Measurements from ENCODE around the gene GPR153. TPM values are rescaled to one million over a fixed set of nuclear protein-coding genes. Genes with fewer than 3 reads are reported as not detected.
A peak's percentile ranks its signal among the peaks of the same experiment; 100 is the strongest.

Gene GPR153
- total RNA-seq, 1 experiment from 2014 or later: 98.7 TPM

DNA sequence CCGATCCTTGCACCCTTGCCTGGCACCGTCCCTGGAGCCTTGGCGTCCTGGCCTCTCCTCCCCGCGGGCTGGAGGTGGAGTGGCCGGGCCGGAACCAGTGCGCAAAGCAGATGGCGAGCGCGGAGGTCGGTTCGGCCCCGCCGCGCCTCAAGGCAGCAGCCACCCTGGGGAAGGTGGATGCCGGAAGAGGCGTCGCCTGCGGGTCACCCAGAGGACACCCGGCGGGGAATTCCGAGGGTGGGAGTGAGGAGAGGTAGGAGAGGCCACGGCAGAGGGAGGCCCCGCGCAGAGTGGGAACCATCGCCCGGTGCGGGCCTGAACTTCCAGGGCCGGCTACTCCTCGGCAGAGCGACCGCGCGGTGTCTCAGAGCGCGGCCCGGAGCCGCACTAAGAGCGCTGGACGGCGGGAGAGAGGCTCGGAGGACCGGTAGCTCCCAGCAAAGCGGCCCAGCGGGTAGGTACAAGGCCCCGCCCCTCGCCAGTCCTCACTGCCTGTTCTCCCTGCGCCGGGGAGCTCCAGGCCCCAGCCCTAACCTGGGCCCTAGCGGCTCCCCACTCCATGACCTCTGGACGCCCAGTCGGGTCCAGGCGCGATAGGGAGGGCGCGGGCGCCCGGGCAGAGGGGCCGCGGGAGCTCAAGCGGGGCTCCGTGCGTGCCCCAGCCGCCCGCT is 54.9 kb downstream of the GPR153 start, which contains the start of gene RNF207:
Gene RNF207 (plus strand): TSS at position 271 of the 671 bp plus-strand sequence. CDS start 417 bp downstream, outside the sequence.
- Histone ChIP-seq H3K36me3 (ENCODE audit: low read depth, low read length) (peaks cover 17% of the 10 kb centered on the region), H3K27ac (ENCODE audit: low read length) (peak within 1 kb of the TSS; percentile 81), H3K4me3 (ENCODE audit: low read length) (peak within 1 kb of the TSS; percentile 79), H3F3A (ENCODE audit: low read length, unreplicated experiment) (no peaks in the 10 kb centered on the region), H3K9ac (ENCODE audit: low read length) (peak within 1 kb of the TSS; percentile 89), H3K27me3 (ENCODE audit: low read length) (no peaks in the 10 kb centered on the region), H3K4me1 (ENCODE audit: insufficient read depth, low read length) (peaks cover 14% of the 10 kb centered on the region; the same call in 1 of the 2 replicates), H3K9me3 (ENCODE audit: low read length) (no peaks in the 10 kb centered on the region), H4K20me1 (ENCODE audit: low read length) (no peaks in the 10 kb centered on the region), H2AFZ (ENCODE audit: low read length) (peak within 1 kb of the TSS; percentile 81), H3K4me2 (ENCODE audit: low read length) (peak within 1 kb of the TSS; percentile 89), H3K9me2 (replicated peaks; ENCODE audit: low read length) (no peaks in the 10 kb centered on the region), H3K79me2 (ENCODE audit: low read length) (peaks cover 34% of the 10 kb centered on the region)
- ChIA-PET CTCF (interaction anchor here (0.5 to 1.1 kb wide), 5 partner anchors 14 to 138 kb away, joined by 3 to 7 read pairs (median 4); no protein-coding TSS in a partner anchor), POLR2A (ENCODE audit: unreplicated experiment) (interaction anchor here (0.5 to 1.1 kb wide), 4 partner anchors 14 to 248 kb away, joined by 3 to 7 read pairs (median 3); no protein-coding TSS in a partner anchor)
- peak; percentile 69 for ATAC-seq
- TF ChIP-seq EZH2phosphoT487 (IDR thresholded peaks at IDR 0.05; ENCODE audit: borderline replicate concordance, low read length): no peak
- TF ChIP-seq, protein P1, sequence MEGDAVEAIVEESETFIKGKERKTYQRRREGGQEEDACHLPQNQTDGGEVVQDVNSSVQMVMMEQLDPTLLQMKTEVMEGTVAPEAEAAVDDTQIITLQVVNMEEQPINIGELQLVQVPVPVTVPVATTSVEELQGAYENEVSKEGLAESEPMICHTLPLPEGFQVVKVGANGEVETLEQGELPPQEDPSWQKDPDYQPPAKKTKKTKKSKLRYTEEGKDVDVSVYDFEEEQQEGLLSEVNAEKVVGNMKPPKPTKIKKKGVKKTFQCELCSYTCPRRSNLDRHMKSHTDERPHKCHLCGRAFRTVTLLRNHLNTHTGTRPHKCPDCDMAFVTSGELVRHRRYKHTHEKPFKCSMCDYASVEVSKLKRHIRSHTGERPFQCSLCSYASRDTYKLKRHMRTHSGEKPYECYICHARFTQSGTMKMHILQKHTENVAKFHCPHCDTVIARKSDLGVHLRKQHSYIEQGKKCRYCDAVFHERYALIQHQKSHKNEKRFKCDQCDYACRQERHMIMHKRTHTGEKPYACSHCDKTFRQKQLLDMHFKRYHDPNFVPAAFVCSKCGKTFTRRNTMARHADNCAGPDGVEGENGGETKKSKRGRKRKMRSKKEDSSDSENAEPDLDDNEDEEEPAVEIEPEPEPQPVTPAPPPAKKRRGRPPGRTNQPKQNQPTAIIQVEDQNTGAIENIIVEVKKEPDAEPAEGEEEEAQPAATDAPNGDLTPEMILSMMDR (conservative IDR thresholded peaks at IDR 0.05; ENCODE audit: low read depth, low read length): no peak
- no peak for TF ChIP-seq EZH2 (IDR thresholded peaks at IDR 0.05; ENCODE audit: low read length, unreplicated experiment)
- no TSS peak for BruUV-seq (replicated peaks)
- DNase-seq: peak; percentile 95
- intact Hi-C loops (cut with micrococcal nuclease): loop anchor here (1.0 to 5.0 kb wide), 3 partner anchors 28 to 96 kb away; no protein-coding TSS in a partner anchor

DNA sequence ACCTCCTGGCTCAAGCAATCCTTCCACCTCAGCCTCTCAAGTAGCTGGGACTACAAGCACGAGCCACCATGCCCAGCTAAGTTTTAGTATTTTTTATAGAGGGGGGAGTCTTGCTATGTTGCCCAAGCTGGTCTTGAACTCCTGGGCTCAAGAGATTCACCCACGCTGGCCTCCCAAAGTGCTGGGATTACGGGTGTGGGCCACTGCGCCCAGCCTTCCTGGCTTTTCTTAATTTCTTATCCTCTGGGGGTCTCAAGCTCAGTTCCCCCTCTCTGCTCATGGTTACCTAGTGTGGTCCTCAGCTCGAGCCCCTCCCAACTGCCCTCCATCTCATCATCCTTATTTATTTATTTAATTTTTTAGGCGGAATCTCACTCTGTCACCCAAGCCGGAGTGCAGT is 58.6 kb downstream of the GPR153 start:
- Histone ChIP-seq H3K27ac (ENCODE audit: low read length) (no peak overlapping the region), H3K4me2 (ENCODE audit: low read length) (no peak overlapping the region), H2AFZ (ENCODE audit: low read length) (no peak overlapping the region), H3K9me3 (ENCODE audit: low read length) (no peaks in the 10 kb centered on the region), H3K9ac (ENCODE audit: low read length) (no peak overlapping the region), H3K4me3 (ENCODE audit: low read length) (no peak overlapping the region), H3K36me3 (ENCODE audit: low read depth, low read length) (peaks cover 6% of the 10 kb centered on the region), H3K27me3 (ENCODE audit: low read length) (no peaks in the 10 kb centered on the region), H4K20me1 (ENCODE audit: low read length) (peaks cover 15% of the 10 kb centered on the region), H3F3A (ENCODE audit: low read length, unreplicated experiment) (no peaks in the 10 kb centered on the region), H3K4me1 (ENCODE audit: insufficient read depth, low read length) (peaks cover 28% of the 10 kb centered on the region), H3K79me2 (ENCODE audit: low read length) (peaks cover 49% of the 10 kb centered on the region), H3K9me2 (replicated peaks; ENCODE audit: low read length) (no peaks in the 10 kb centered on the region)
- ATAC-seq: no peak
- BruUV-seq (replicated peaks): no TSS peak
- ChIA-PET CTCF (interaction anchor here (0.6 to 0.7 kb wide), 2 partner anchors 38 to 120 kb away, joined by 3 to 5 read pairs; no protein-coding TSS in a partner anchor), POLR2A (ENCODE audit: unreplicated experiment) (interaction anchor here (0.6 kb wide), 1 partner anchor 191 kb away, joined by 3 read pairs; the partner anchor contains the start of gene ACOT7)
- no peak for DNase-seq
- no peak for TF ChIP-seq EZH2 (IDR thresholded peaks at IDR 0.05; ENCODE audit: low read length, unreplicated experiment)
- intact Hi-C loops (cut with micrococcal nuclease): no loop called here

DNA sequence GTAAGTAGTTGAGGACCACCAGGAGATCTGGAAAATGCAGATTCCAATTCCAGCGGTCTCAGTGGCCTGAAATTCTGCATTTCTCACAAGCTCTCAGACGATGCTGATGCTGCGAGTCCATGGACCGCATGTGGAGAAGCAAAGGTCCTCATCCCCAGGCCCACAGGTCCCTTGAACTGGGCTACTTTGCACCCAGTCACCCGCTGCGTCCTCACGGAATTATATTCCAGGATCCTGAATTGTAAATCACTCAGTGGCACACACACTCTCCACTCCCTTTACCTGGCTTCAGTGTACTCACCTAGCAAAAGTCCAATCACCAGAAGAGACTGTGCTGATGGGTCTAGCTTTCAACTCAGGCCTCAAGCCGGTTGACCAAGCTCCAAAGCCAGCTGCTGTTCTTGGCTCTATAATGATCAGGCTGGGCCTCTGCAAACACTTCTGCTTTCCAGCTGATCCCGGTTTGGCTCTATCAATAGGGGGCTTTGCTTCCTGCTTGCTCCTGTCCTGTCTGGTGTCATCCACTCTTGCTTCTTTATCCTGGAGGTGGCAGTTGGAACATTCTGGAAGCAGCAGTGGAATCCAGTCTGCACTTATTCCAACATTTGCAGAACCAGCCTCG is 60.6 kb downstream of the GPR153 start:
- ChIA-PET CTCF (interaction anchor here (0.5 kb wide), 1 partner anchor 44 kb away, joined by 7 read pairs; no protein-coding TSS in a partner anchor), POLR2A (ENCODE audit: unreplicated experiment) (no interaction called here)
- intact Hi-C loops (cut with micrococcal nuclease): no loop called here
- Histone ChIP-seq H2AFZ (ENCODE audit: low read length) (peak overlapping the region; percentile 89), H3K79me2 (ENCODE audit: low read length) (peaks cover 50% of the 10 kb centered on the region), H3K9ac (ENCODE audit: low read length) (peak overlapping the region; percentile 98), H3K36me3 (ENCODE audit: low read depth, low read length) (peaks cover 21% of the 10 kb centered on the region), H3K27me3 (ENCODE audit: low read length) (no peaks in the 10 kb centered on the region), H3K9me2 (replicated peaks; ENCODE audit: low read length) (no peaks in the 10 kb centered on the region), H3K27ac (ENCODE audit: low read length) (peak overlapping the region; percentile 47), H3F3A (ENCODE audit: low read length, unreplicated experiment) (no peaks in the 10 kb centered on the region), H3K4me3 (ENCODE audit: low read length) (peak overlapping the region; percentile 74), H3K9me3 (ENCODE audit: low read length) (no peaks in the 10 kb centered on the region), H3K4me2 (ENCODE audit: low read length) (peak overlapping the region; percentile 84), H3K4me1 (ENCODE audit: insufficient read depth, low read length) (peaks cover 26% of the 10 kb centered on the region), H4K20me1 (ENCODE audit: low read length) (peaks cover 30% of the 10 kb centered on the region)
- ATAC-seq (no peak), DNase-seq (no peak)
- TF ChIP-seq EZH2 (IDR thresholded peaks at IDR 0.05; ENCODE audit: low read length, unreplicated experiment): no peak
- TF ChIP-seq EZH2phosphoT487 (IDR thresholded peaks at IDR 0.05; ENCODE audit: borderline replicate concordance, low read length): no peak
- TF ChIP-seq, protein P1 (conservative IDR thresholded peaks at IDR 0.05; ENCODE audit: low read depth, low read length): no peak
- no TSS peak for BruUV-seq (replicated peaks)
